GM04503 (cell line): ENCODE results near the gene TFDP1.
"Not testable (repeated sequence)": the region's sequence is repeated elsewhere in the genome, so short reads cannot be mapped to it uniquely, and the experiment has no call there.

Source experiments
- DNase-seq: peaks from one replicate; pipeline ENCODE4 v3.0.0-alpha.2; 2012; ENCODE audit warnings: low read depth

Gene TFDP1

DNA sequence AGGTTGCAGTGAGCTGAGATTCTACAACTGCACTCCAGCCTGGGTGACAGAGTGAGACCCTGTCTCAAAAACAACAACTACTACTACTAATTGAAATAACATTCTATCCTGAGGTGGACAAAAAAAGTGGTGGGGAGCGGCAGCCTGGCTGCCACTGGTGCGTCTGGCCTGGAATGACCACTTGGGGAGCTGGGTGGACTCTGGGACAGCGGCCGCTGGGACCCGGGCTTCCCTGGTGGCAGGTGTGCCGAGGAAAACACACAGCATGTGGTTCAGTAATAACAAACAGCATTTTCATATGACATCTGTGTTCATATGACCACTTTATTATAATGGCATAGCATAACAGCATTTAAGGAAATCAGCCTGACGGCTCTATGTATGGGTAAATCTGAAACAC lies 33.9 kb downstream of the TFDP1 start:
- no peak for DNase-seq

DNA sequence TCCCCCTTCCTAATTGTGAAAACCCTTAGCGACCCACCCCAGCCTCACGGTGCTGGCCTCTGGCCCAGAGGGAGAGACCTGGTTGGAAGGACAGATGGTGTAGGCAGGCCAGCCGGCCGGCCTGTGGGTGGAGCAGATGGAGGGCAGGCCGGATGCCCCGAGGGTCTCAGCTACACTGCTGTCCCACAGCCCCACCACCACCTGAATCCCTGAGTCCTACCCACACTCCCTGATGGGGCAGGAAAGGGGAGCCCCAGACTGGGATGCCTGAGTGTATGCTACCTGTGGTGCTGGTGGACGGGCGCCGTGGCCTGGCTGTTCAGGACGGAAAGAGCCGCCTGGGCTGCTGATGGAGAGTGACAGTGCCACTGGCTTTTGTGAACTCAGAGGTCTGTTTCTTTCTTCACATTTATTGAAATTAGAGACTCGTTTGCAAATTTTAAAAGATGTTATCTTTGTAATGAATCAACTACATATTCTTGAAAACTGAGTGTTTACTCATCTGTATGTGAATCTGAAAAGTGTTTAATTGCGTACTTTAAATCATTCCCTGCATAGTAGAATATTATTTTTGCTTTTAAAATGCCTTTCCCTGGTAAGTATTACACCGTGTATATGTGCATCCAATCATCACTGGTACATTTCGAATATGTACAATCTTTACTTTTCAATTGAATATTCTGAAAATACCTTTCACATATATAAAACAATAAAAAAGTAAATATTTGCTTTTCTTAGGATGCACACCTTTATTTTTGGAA lies 35.7 kb downstream of the TFDP1 start:
- DNase-seq, result no peak

- no peak for DNase-seq
Observed at GRCh38 chr13:113621046-113621445, 36.5 kb downstream of the TFDP1 start.

- not testable (repeated sequence) for DNase-seq
Observed at GRCh38 chr13:113621498-113621897, 36.9 kb downstream of the TFDP1 start.

GRCh38 chr13:113621986-113622550 lies 37.5 kb downstream of the TFDP1 start:
- DNase-seq, result not testable (repeated sequence)

DNA sequence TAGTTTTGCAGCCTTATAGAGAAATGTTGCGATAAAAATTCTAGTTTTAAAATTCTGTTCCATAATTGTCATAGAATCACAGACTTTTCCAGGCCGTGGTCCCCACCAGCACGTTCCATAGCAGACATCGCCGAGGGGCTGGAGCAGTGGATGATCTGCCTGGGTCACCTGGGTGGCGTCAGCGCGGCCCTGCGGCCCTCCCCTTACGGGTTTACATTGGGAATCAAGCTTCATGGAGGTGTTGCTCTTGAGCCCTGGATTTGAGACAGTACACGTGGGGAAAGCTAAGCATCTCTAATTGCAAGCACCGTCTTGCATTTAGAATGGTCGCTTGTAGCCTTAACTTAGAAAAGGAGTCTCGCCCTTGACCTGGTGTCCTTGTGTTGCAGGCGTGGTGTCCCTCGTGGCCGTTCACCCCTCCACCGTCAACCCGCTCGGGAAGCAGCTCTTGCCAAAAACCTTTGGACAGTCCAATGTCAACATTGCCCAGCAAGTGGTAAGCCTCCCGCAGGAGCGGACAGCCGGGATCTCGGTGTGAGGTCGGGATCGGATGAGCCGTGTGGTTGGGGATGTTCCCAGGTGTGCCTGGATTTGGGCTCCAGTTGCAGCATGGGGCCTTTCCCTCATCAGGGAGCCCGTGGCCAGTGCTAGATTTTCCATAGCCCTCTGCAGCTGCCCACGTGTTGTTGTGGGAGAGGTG lies 38.4 kb downstream of the TFDP1 start:
- DNase-seq, result no peak

DNA sequence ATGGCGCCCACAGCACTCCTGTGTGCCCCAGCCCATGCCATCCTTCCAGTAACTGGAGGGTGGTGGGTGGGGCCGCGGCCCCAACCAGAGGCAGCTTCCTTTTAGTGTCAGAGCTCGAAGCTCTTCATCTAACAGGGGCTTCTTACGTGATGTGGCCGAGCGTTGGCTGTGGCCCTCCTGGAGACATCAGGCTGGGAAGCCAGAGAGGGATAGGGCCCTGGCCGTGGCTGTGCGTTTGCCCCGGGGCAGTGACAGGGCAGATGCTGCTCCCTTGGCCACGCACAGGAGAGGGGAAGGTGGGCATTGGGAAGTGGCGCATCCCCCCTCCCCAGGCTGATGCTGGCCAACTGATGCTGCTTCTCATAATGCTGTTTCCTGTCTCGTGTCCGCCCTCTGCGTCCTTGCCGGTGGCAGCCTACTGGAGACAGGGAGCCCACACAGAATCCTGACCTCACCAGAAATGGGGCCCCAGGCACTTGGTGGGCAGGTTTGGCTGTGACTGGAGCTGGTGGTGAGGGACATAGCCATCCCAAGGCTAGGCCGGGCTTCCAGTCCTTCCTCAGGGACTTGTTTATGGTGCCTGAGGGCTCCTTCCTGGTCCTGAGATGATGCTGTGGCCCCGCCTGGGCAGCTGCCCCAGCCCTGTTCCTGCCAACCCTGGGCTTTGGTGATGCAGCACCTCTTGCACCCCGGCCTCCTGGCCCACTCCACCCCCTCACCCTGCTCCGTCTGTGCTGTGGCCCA lies 39.1 kb downstream of the TFDP1 start:
- DNase-seq, result no peak

DNA sequence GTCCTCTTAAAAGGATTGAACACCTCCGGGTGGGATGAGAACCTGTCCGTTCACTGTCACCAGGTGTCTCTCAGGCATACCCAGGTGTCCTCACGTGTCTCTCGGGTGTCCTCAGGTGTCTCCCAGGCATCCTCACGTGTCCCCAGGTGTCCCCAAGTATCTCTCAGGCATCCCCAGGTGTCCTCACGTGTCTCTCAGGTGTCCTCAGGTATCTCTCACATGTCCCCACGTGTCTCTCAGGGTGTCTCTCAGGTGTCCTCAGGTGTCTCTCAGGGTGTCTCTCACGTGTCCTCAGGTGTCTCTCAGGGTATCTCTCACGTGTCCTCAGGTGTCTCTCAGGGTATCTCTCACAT lies 39.7 kb downstream of the TFDP1 start:
- no peak for DNase-seq

DNA sequence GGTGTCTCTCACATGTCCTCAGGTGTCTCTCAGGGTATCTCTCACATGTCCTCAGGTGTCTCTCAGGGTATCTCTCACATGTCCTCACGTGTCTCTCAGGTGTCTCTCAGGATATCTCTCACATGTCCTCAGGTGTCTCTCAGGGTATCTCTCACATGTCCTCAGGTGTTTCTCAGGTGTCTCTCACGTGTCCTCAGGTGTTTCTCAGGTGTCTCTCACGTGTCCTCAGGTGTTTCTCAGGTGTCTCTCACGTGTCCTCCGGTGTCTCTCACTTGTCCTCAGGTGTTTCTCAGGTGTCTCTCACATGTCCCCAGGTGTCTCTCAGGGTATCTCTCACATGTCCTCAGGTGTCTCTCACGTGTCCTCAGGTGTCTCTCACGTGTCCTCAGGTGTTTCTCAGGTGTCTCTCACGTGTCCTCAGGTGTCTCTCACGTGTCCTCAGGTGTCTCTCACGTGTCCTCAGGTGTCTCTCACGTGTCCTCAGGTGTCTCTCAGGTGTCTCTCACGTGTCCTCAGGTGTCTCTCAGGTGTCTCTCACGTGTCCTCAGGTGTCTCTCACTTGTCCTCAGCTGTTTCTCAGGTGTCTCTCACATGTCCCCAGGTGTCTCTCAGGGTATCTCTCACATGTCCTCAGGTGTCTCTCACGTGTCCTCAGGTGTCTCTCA lies 40.2 kb downstream of the TFDP1 start:
- DNase-seq, result not testable (repeated sequence)

DNA sequence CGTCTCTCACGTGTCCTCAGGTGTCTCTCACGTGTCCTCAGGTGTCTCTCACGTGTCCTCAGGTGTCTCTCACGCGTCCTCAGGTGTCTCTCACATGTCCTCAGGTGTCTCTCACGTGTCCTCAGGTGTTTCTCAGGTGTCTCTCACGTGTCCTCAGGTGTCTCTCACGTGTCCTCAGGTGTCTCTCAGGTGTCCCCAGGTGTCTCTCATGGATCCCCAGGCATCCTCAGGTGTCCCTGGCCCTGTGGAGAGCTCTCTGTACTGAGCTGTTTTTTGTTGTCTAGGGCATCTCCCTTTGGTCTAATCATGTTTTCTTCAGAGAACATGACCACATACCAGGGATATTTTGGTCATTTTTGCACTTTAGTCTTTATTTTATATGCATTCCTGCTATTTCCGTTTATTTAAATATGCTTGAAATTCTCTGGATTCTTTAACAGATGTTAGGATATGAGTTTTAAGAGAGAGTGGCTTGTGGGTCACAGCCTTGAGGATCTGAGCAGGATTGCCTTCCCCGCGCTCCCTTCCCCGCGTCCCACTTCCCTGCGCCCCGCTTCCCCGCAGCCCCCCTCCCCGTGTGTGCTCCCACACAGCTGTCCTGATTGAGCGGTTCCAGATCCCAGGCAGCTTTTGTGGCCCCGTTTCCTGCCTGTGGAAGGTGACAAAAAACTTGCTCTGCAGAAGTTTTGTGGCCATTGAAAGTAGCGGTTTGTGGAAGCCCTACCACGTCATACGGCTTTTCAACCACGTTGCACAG lies 41.6 kb downstream of the TFDP1 start:
- peak; percentile 48 for DNase-seq

DNA sequence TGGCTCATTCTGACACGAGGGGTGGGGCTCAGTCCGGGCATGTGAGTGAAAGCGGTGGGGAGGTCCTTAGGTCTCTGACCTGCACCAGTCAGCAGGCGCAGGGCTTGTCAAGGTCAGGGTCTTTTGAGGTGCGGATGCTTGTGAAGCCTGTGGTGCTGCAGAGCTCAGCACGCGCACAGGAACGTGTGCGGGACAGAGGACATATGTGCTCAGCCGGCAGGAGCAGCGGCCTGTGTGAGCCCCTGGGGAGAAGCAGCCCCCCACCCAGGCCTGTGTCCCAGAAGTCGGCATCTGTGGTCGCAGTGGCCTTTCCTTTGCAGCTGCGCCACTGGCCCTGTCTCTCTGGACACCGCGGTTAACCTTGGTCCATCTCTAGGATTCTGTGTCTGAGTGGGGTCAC lies 42.6 kb downstream of the TFDP1 start:
- DNase-seq, result no peak

DNA sequence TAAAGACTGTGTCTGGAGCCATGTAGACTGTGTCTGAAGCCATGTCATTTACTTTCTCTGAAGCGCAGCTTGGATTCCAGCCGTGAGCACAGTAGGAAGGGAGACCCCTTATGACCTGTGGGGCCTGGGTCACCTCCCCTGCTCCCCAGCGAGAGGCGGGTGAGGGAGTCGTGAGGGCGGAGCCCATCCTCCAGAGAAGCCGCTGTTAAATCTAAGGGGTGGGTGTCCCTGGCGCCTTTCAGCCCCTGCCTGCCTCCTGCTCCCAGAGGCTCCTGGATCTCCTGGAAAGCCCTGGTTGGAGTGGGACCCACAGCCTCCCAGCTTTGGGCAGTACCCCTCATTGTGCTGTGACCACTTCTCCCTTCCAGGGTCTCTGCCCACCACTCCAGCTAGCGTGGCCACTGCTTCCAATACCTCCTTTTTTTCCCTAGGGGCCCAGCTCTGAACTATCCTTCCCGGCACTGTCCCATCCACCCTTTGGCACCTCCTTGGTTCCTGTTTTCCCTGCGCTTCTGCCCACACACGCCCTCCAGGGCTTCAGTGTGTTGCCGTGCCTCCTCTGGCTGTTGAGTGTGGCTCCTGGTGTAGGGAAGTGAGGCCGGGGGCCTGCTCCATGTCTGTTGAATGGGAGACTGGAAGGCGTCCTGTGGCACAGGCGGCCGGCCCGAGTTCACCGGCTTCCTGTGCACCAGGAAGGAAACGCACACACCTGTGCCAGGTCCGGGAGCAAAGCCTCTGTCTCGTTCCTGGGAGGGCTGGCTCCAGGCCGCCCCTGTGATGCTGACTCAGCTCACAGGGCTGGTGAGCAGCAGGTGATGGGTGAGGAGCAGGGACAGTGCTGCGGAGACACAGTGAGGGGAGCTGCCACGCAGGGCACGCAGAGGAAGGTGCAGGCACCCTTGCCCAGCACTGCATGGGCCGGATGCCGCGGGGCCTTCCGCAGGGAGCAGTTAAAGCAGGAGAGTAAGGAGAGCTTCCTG lies 44.0 kb downstream of the TFDP1 start:
- no peak for DNase-seq

DNA sequence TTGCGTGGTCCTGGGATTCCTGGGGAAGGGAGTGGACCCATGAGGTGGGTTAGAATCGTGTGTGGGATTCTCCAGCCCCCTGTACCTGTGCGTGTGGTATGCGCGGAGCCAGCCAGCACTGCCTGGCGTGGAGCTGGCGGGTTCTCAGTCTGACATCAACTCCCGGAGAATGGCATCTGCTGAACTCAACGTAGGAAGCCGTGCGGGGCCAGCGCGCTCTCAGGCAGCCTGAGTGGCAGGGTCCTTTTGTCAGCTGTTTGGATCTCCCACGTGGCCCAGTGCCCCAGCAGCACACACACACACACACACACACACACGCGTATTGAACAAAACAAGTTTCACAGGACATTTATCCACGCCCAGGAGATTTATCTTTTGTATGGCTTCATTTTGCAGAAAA lies 45.3 kb downstream of the TFDP1 start:
- no peak for DNase-seq

DNA sequence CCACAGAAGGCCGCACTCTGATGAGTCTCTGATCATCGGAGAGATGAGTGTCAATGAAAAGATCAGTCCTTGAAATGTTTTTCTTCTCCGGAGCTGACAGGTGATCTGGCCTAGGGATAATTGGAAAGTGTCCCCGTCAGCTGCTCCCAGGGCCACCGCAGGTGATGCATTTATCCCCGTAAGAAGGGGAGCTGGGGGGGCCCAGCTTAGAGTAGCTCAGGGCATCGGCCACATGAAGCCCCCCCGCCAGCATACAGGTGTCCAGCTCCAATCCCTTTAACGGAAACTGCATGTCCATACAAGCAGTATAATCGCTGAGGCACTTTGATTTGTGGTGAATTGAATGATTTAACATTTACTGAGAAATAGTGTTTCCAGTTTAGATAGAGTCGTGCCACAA lies 45.7 kb downstream of the TFDP1 start:
- DNase-seq, result no peak

DNA sequence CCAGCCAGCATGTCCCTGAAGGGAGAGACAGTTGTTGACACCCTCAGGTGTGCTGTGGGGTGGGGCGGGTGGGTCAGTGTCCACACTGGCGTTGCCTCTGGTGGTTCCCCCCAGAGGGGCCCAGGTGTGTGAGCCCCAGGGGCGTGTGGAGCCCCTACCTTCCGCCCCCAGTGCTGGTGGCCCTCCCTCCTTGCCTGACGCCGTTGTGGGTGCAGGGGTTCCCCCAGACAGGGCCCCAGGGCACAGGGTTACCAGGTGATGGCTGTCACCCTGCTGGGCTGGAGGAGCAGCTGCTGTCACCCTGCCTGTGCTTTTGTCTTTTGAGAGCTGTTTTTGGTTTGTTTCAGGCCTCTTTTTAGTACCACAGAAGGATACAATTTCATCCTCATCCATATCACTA lies 46.3 kb downstream of the TFDP1 start:
- no peak for DNase-seq

GRCh38 chr13:113631341-113632095 lies 47.0 kb downstream of the TFDP1 start:
- no peak for DNase-seq

DNA sequence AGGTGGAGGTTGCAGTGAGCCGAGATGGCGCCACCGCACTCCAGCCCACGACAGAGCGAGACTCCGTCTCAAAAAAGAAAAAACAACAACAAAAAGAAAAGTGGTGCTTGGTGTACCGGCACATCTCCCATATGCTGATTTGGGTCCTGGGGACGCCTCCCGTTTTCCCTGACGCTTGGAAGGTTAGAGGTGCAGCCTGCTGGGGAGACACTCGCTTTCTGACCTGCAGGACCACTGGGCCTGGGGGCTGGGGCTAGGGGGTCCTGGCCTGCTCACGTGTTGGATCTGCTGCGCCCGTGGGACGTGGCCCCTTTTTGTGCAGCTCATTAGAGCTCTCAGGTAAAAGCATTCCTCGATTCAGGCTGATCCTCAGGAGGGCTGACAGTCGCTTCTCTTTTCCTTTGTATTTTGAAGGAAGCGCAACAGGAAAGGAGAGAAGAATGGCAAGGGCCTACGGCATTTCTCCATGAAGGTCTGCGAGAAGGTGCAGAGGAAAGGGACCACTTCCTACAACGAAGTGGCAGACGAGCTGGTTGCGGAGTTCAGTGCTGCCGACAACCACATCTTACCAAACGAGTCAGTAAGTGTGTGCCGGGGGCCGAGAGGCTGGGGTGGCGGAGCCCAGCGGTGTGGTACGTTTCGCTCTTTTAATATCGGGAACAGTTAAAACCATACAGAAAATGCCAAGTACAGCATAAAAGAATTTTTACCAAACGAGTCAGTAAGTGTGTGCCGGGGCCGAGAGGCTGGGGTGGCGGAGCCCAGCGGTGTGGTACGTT lies 48.3 kb downstream of the TFDP1 start:
- DNase-seq, result no peak

DNA sequence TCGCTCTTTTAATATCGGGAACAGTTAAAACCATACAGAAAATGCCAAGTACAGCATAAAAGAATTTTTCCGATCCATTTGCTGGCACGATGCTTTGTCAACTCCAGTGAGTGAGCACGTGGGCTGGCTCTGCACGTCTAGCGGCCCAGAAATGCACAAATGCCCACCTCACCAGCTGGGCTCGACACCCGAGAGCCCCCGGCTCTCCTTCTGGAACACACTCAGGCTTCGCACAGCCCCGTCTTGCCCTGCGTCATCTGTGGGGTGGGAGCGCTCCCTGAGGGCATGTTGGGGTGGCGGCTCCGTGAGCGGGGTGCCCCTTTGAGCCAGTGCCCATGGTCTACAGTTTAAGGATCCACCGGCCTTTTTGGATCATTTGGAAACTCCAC lies 48.9 kb downstream of the TFDP1 start:
- no peak for DNase-seq
